GM21390 (cell line): ENCODE results near the gene CCDC77.

Experiments
- ATAC-seq: cut with Tn5 transposase; IDR thresholded peaks from one replicate; pipeline ENCODE4 v1.9.1; 2021; ENCODE audit not compliant: unreplicated experiment

The CCDC77 gene

DNA sequence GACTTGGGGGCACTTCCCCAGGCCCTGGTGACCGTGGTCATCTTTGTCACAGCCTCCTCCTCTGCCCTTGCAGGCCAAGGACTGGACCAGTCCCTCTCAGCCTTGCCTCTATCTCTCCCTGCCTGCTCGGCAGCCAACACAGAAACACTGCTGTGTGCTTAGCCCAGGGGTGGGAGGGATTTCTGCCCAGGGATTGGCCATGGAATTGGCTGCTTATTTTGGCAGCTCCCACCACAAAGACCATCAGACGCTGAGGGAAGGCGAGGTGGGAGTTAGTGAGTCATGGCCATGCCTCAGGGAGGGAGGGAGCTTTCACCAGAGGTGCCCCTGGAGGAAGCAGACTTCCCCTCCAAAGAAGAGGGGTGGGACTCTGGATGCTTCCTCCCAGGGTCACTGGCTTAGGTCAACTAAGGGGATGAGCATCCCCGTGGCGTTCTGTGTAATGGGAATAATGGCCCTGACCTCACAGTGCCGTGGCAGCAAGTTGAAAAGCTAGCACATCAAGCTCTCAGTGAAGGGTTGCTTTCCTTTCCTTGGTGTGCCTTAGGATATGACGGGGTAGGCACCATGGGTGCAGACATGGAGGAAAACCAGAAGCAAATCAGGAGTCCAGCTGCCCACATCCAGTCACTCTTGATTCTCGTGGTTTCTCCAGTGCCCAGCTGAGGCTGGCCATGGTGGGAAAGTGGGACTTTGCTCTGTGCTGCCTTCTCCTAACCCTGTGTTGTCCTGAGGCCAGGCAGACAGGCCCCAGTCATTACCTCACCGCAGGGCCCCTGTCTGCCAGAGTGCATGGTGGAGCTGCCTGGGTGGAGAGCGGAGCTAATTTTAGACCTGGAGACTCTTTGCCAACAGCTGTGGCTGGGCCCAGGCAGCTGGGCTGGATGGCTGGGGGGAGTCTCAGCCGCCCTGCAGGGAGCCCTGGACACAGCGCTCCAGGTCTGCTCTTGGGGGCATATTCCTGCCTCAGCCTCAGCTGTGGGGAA is 79.7 kb downstream of the CCDC77 start:
- ATAC-seq: no peak

DNA sequence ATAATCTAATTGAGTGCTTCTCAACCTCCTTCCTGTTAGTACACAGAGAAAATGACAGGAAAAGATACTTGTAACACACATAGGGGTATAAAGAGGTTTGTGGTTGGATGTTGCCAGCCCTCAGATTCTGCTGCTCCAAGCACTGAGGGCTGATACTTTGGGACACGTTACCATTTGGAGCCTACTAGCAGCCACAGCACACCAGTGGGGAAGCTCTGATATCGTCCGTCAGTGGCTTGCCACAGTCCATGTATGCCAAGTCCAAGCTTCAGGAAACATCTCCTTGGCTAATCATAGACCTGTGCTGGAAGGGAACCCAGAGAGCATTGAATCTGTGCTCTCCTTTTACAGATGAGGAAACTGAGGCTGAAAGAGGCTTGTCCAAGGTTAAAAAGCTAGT is 80.6 kb downstream of the CCDC77 start:
- no peak for ATAC-seq

DNA sequence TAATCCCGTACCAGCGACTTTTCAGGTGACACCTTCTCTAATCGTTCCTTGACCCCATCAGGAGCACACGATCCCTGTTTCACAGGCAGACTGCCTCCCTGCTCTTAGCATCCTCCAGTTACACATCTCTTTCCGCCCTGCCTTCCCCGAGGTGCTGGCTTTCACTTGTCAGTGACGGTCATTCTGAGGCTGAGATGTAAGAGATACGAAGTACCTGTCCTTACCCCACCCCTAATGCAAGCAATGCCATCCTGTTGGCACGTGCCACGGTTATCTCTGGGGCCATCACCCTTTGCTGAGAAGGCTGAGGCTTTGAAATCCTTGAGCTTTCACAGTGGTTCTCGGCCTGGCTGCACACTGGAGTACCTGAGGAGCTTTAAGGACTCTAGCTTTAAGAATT is 82.7 kb downstream of the CCDC77 start:
- ATAC-seq: no peak

- no peak for ATAC-seq
Observed at GRCh38 chr12:490260-490659, 88.8 kb downstream of the CCDC77 start.
